ENCODE data around the gene ZFAND2A. TPM values are rescaled to one million over a fixed set of nuclear protein-coding genes. Genes with fewer than 3 reads are reported as not detected.

ZFAND2A gene
- total and polyA plus RNA-seq, 8 donors, result 15.1 to 28.9 (median 22.8) TPM

DNA sequence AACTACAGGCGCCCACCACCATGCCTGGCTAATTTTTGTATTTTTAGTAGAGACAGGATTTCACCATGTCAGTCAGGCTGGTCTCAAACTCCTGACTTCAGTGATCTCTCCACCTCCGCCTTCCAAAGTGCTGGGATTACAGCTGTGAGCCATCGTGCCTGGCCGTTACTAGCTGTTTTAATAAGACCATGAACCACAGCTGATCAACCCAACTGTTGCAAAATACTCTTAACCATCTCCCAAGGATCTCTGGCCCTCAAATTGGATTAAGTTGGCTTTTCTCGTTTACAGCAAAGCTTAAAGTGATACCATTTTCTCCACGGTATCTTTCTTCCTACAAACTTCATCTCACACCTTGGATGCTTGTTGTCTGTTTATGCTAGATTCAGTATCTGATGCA, 18.3 kb downstream of the ZFAND2A start:
- no peak overlapping the region for H3K27ac ChIP-seq
- TF ChIP-seq, protein P1, sequence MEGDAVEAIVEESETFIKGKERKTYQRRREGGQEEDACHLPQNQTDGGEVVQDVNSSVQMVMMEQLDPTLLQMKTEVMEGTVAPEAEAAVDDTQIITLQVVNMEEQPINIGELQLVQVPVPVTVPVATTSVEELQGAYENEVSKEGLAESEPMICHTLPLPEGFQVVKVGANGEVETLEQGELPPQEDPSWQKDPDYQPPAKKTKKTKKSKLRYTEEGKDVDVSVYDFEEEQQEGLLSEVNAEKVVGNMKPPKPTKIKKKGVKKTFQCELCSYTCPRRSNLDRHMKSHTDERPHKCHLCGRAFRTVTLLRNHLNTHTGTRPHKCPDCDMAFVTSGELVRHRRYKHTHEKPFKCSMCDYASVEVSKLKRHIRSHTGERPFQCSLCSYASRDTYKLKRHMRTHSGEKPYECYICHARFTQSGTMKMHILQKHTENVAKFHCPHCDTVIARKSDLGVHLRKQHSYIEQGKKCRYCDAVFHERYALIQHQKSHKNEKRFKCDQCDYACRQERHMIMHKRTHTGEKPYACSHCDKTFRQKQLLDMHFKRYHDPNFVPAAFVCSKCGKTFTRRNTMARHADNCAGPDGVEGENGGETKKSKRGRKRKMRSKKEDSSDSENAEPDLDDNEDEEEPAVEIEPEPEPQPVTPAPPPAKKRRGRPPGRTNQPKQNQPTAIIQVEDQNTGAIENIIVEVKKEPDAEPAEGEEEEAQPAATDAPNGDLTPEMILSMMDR (IDR thresholded peaks at IDR 0.05), result no peak
- intact Hi-C loops (cut with DNase I), result no loop called here
- H3K36me3 ChIP-seq, result no peaks in the 10 kb centered on the region
- no peak overlapping the region for H3K4me3 ChIP-seq
- no peaks in the 10 kb centered on the region for H3K27me3 ChIP-seq
- peaks cover 8 to 16% of the 10 kb centered on the region in 2 donors for H3K4me1 ChIP-seq
- no peak for DNase-seq
- ATAC-seq, result no peak
- H3K9me3 ChIP-seq, result no peaks in the 10 kb centered on the region

DNA sequence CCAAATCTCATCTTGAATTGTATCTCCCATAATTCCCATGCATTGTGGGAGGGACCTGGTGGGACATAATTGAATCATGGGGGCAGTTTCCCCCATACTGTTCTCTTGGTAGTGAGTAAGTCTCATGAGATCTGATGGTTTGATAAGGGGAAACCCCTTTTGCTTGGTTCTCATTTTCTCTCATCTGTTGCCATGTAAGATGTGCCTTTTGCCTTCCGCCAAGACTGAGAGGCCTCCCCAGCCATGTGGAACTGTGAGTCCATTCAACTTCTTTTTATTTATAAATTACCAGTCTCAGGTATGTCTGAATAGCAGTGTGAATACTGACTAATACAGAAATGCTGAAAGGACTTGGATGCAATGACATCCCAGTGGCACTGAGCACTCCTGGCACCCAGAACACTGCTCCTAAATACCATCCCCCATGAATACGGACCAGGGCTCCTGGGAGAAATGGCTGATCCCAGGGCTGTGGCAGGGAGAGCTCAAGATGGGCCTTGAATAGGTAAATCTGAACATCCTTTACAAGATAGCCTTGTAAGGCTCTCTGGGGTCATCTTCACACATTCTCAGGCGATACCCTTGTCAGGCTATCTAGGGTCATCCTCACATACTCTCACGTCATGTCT, 19.4 kb downstream of the ZFAND2A start:
- peaks cover 9 to 17% of the 10 kb centered on the region in 2 donors for H3K4me1 ChIP-seq
- no peaks in the 10 kb centered on the region for H3K27me3 ChIP-seq
- no peak for DNase-seq
- intact Hi-C loops (cut with DNase I), result no loop called here
- TF ChIP-seq, protein P1 (IDR thresholded peaks at IDR 0.05), result no peak
- no peak overlapping the region for H3K4me3 ChIP-seq
- no peaks in the 10 kb centered on the region for H3K9me3 ChIP-seq
- H3K27ac ChIP-seq, result no peak overlapping the region
- no peak for ATAC-seq
- H3K36me3 ChIP-seq, result no peaks in the 10 kb centered on the region

DNA sequence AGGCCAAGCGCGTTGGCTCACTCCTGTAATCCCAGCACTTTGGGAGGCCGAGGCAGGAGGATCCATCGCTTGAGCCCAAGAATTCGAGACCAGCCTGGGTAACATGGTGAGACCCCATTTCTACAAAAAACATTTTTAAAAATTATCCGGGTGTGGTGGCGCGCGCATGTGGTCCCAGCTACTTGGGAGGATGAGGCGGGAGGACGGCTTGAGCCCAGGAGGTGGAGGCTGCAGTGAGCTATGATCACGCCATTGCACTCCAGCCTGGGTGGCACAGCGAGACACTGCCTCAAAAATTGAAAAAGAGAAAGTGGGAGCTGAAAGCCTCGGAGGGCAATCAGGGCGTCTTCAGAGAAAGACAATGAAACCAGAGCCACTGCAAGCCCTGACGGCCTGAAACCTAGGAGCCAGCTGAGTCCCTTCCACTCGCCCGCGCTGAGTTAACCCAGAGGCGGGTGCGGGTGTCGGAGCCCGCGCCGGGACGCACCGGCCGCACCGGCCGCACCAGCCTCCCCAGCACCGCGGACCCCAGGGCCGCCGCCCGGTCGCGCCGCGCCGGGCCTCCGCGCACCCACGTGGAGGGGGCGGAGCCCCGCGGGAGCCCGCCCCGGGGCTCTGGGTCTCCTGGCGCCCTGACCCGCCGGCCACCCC, 22.4 kb downstream of the ZFAND2A start:
- TF ChIP-seq, protein P1 (IDR thresholded peaks at IDR 0.05), result no peak
- DNase-seq (no peak), ATAC-seq (peak; percentile 89)
- Histone ChIP-seq H3K4me1 (peaks cover 9 to 17% of the 10 kb centered on the region in 2 donors), H3K9me3 (no peaks in the 10 kb centered on the region), H3K36me3 (no peaks in the 10 kb centered on the region), H3K4me3 (peak overlapping the region; percentile 69 to 70), H3K27ac (peak overlapping the region in 1 of 2 donors; percentile 87), H3K27me3 (no peaks in the 10 kb centered on the region)
- intact Hi-C loops (cut with DNase I), result no loop called here

DNA sequence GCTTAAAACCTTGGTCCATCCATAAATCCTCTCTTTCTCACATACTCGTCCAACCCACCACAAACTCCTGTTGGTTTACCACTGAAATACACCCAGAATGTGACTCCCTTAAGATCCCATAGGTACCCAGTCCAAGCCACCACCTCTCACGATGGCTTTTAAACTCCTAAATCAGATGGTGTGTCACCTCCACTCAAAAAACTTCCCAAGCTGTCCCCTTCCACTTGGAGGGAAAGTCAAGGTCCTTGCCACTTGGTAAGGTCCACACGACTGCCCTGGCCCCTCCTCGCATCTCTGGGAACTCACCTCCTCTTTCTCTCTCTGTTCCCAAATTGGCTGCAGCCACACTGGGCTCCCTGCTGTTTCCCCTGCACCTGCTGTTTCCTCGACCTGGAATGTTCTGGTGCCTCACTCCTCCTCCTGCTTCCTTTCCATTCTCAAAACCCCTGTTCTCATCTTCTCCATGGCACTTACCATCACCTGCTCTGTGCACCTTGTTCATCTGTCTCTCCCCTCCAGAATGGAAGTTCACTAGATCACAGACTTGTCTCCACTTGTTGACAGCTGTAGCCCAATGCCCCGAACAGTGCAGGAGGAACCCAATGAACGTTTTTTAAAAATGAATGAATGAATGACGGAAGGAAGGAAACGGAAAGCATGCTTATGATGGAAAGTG, 23.0 kb downstream of the ZFAND2A start:
- H3K27ac ChIP-seq, result no peak overlapping the region

More for the DNA sequence above, 23.0 kb downstream of the ZFAND2A start:
- H3K9me3 ChIP-seq, result no peaks in the 10 kb centered on the region
- TF ChIP-seq, protein P1 (IDR thresholded peaks at IDR 0.05), result no peak
- H3K4me3 ChIP-seq, result peak overlapping the region; percentile 69 to 70
- peaks cover 9 to 17% of the 10 kb centered on the region in 2 donors for H3K4me1 ChIP-seq
- intact Hi-C loops (cut with DNase I), result no loop called here
- H3K27me3 ChIP-seq, result no peaks in the 10 kb centered on the region
- DNase-seq, result no peak
- ATAC-seq, result no peak
- H3K36me3 ChIP-seq, result no peaks in the 10 kb centered on the region

Data from left lung (tissue), 10 donors.